Pons (tissue), 1 donor: ENCODE results near the gene DEPDC7.
"Not testable (repeated sequence)": the region's sequence is repeated elsewhere in the genome, so short reads cannot be mapped to it uniquely, and the experiment has no call there.

Experiments used
- DNase-seq: peaks from one replicate; pipeline ENCODE4 v3.0.0-alpha.2; 2016; ENCODE audit warnings: low spot score

The DEPDC7 gene

GRCh38 chr11:33015621-33016551 lies at the start of gene DEPDC7:
Gene DEPDC7, plus strand, starts transcription at chr11:33015878. Its CDS starts 78 bp downstream, at chr11:33015956.
- DNase-seq, result peak; percentile 91

GRCh38 chr11:32968541-32968940 lies 47.1 kb upstream of the DEPDC7 start:
- DNase-seq, result no peak

- DNase-seq, result not testable (repeated sequence)
These were observed 43.4 kb upstream of the DEPDC7 start for GRCh38 chr11:32972233-32972632.

- no peak for DNase-seq
These were observed 42.9 kb upstream of the DEPDC7 start for GRCh38 chr11:32972781-32973180.

- DNase-seq, result no peak
These were observed 33.1 kb upstream of the DEPDC7 start for GRCh38 chr11:32982626-32983025.

GRCh38 chr11:32983506-32983905 lies 32.2 kb upstream of the DEPDC7 start:
- DNase-seq, result no peak

- no peak for DNase-seq
These were observed 30.1 kb upstream of the DEPDC7 start for GRCh38 chr11:32985600-32985999.

GRCh38 chr11:32987851-32988250 lies 27.8 kb upstream of the DEPDC7 start:
- no peak for DNase-seq

- no peak for DNase-seq
These were observed 25.2 kb upstream of the DEPDC7 start for GRCh38 chr11:32990481-32990880.

- DNase-seq, result no peak
These were observed 24.3 kb upstream of the DEPDC7 start for GRCh38 chr11:32991427-32991826.

- DNase-seq, result no peak
These were observed 23.8 kb upstream of the DEPDC7 start for GRCh38 chr11:32991898-32992297.

GRCh38 chr11:33000181-33000580 lies 15.5 kb upstream of the DEPDC7 start:
- DNase-seq, result no peak

GRCh38 chr11:33001281-33001680 lies 14.4 kb upstream of the DEPDC7 start:
- DNase-seq, result no peak

GRCh38 chr11:33001751-33002542 lies 13.7 kb upstream of the DEPDC7 start:
- no peak for DNase-seq

GRCh38 chr11:33005175-33005574 lies 10.5 kb upstream of the DEPDC7 start:
- no peak for DNase-seq

- no peak for DNase-seq
These were observed 9.7 kb upstream of the DEPDC7 start for GRCh38 chr11:33006010-33006409.

- DNase-seq, result no peak
These were observed 1.9 kb upstream of the DEPDC7 start for GRCh38 chr11:33013755-33014154.

- DNase-seq, result peak; percentile 34
These were observed 976 bp downstream of the DEPDC7 start for GRCh38 chr11:33016654-33017053.

- no peak for DNase-seq
These were observed 1.8 kb downstream of the DEPDC7 start for GRCh38 chr11:33017478-33017877.

GRCh38 chr11:33017965-33018364 lies 2.3 kb downstream of the DEPDC7 start:
- no peak for DNase-seq

- DNase-seq, result no peak
These were observed 3.2 kb downstream of the DEPDC7 start for GRCh38 chr11:33018840-33019239.

GRCh38 chr11:33021501-33021900 lies 5.8 kb downstream of the DEPDC7 start:
- no peak for DNase-seq

GRCh38 chr11:33021937-33022336 lies 6.3 kb downstream of the DEPDC7 start:
- no peak for DNase-seq
